OCI-LY1 (cell line): ENCODE results near the gene SERTAD3.
"Not testable (repeated sequence)": the region's sequence is repeated elsewhere in the genome, so short reads cannot be mapped to it uniquely, and the experiment has no call there.

ENCODE experiments used
- H2AFZ ChIP-seq: fragments of 200-600 bp; sonication (generic), shearing (Covaris generic); 2 replicates; pipeline ENCODE4 v1.6.0; 2014; ENCODE audit warnings: antibody characterized with exemption, mild to moderate bottlenecking, low read length
- H3F3A ChIP-seq: fragments of 200-600 bp; sonication (generic), shearing (Covaris generic); 2 replicates; pipeline ENCODE4 v1.6.0; 2014; ENCODE audit warnings: mild to moderate bottlenecking, antibody characterized with exemption, low read length, moderate library complexity; ENCODE audit not compliant: insufficient read depth
- H3K27ac ChIP-seq: fragments of 200-600 bp; sonication (generic); 2 replicates; pipeline ENCODE4 v1.5.1; 2014; ENCODE audit warnings: low read length, mixed run types, mild to moderate bottlenecking, low read depth; ENCODE audit not compliant: poor library complexity, severe bottlenecking
- H3K27me3 ChIP-seq: fragments of 200-600 bp; sonication (generic); 2 replicates; pipeline ENCODE4 v1.6.0; 2014; ENCODE audit warnings: antibody characterized with exemption, mild to moderate bottlenecking, low read length, moderate library complexity; ENCODE audit not compliant: insufficient read depth
- H3K36me3 ChIP-seq: fragments of 200-600 bp; sonication (generic); 2 replicates; pipeline ENCODE4 v1.6.1; 2014; ENCODE audit warnings: mild to moderate bottlenecking, antibody characterized with exemption, low read length, moderate library complexity, mixed read lengths; ENCODE audit not compliant: insufficient read depth
- H3K4me1 ChIP-seq: fragments of 200-600 bp; sonication (generic); 2 replicates; pipeline ENCODE4 v1.5.1; 2014; ENCODE audit warnings: mild to moderate bottlenecking, low read length, moderate library complexity; ENCODE audit not compliant: insufficient read depth, severe bottlenecking
- H3K4me2 ChIP-seq: fragments of 200-600 bp; sonication (generic), shearing (Covaris generic); 2 replicates; pipeline ENCODE4 v1.6.1; 2014; ENCODE audit warnings: low read length
- H3K4me3 ChIP-seq: fragments of 200-600 bp; sonication (generic); 2 replicates; pipeline ENCODE4 v1.5.1; 2014; ENCODE audit warnings: low read length, low read depth, mild to moderate bottlenecking, mixed read lengths; ENCODE audit not compliant: poor library complexity, severe bottlenecking
- H3K79me2 ChIP-seq: fragments of 200-600 bp; shearing (Covaris generic); 2 replicates; pipeline ENCODE4 v1.6.1; 2016; ENCODE audit warnings: mixed run types, low read length, mixed read lengths; ENCODE audit not compliant: insufficient read depth
- H3K9ac ChIP-seq: fragments of 200-600 bp; sonication (generic), shearing (Covaris generic); 2 replicates; pipeline ENCODE4 v1.6.1; 2014; ENCODE audit warnings: mild to moderate bottlenecking, low read length, mixed read lengths
- H3K9me2 ChIP-seq: fragments of 200-600 bp; sonication (generic), shearing (Covaris generic); 2 replicates; pipeline ENCODE4 v1.6.1; 2014; ENCODE audit warnings: low read depth, mild to moderate bottlenecking, low read length, mixed read lengths
- H3K9me3 ChIP-seq: fragments of 200-600 bp; shearing (Covaris generic); 2 replicates; pipeline ENCODE4 v1.6.1; 2014; ENCODE audit warnings: low read length, mixed read lengths
- H4K20me1 ChIP-seq: fragments of 200-600 bp; sonication (generic), shearing (Covaris generic); 2 replicates; pipeline ENCODE4 v1.6.0; 2016; ENCODE audit warnings: mild to moderate bottlenecking, low read length; ENCODE audit not compliant: insufficient read depth
- EZH2 ChIP-seq: fragments of 200-600 bp; sonication (generic), shearing (Covaris generic); IDR thresholded peaks from 2 replicates; pipeline ENCODE4 v1.8.0; 2017; ENCODE audit warnings: borderline replicate concordance, mixed run types, mild to moderate bottlenecking, antibody characterized with exemption, low read length, moderate library complexity, mixed read lengths
- TF ChIP-seq, protein P1 (sequence below): fragments of 200-600 bp; sonication (generic), shearing (Covaris generic); IDR thresholded peaks from 2 replicates; pipeline ENCODE4 v1.5.1; 2017; ENCODE audit warnings: mild to moderate bottlenecking, antibody characterized with exemption, low read length, moderate library complexity, mixed read lengths

SERTAD3 gene

GRCh38 chr19:40428197-40428596 is 15.9 kb downstream of the SERTAD3 start:
- not testable (repeated sequence) for H2AFZ ChIP-seq, H3K27ac ChIP-seq, H3K4me2 ChIP-seq, H3F3A ChIP-seq, H3K79me2 ChIP-seq, H3K9ac ChIP-seq, H3K9me2 ChIP-seq, H3K4me3 ChIP-seq, H4K20me1 ChIP-seq, H3K27me3 ChIP-seq, H3K36me3 ChIP-seq, H3K9me3 ChIP-seq
- peaks cover 13% of the 10 kb centered on the region for H3K4me1 ChIP-seq

GRCh38 chr19:40425450-40426287 is 18.5 kb downstream of the SERTAD3 start, which contains the start of gene SERTAD1:
TSS of gene SERTAD1 (minus strand) at chr19:40425992. CDS start at chr19:40423546, 2,446 bp downstream.
- H3K4me3 ChIP-seq = peak within 1 kb of the TSS; percentile 84

DNA sequence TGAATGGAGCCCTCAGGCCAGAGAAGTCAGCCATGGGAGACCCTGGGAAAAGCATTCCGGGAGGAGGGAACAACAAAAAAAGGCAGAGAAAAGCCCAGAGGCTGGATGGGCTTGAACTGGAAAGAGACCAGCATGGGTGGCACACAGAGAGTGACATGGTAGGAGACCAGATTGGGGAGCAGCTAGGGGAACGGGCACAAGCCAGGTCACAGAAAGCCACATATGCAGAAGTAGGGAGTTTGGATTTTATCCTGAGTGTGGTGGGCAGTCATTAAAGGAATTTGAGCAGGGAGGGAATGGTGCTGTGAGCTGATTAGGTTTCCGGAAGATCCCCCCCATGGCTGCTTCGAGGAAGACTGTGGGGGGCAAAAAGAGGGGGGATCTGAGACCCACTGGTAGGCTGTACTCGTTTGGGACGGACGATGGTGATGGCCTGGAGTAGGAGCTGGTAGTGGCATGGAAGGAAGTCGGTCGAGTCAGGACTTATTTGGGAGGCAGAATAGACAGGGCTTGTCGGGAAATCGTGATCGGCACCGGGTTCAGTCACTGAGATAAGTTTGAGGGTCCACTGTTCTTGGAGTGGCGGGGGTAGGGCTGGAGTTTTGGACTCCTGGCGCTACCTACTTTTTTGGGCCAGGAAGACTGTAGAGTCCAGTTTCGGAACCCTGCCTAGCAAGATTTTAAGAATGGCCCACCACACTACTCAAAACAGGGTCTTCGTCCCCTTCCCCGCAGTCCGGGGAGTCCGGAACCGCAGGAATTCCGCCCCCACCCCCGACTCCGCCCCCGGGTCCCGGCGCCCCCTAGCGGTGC is 19.3 kb downstream of the SERTAD3 start:
- H3K79me2 ChIP-seq = peaks cover 6% of the 10 kb centered on the region; the same call in 1 of the 2 replicates
- H3K4me3 ChIP-seq = peak overlapping the region; percentile 84
- H3K27me3 ChIP-seq = no peaks in the 10 kb centered on the region
- peak overlapping the region; percentile 86 for H3K9ac ChIP-seq
- H4K20me1 ChIP-seq = no peaks in the 10 kb centered on the region
- H2AFZ ChIP-seq = no peak overlapping the region
- peaks cover 19% of the 10 kb centered on the region for H3K4me1 ChIP-seq
- H3K36me3 ChIP-seq = peaks cover 9% of the 10 kb centered on the region
- H3K9me2 ChIP-seq = no peaks in the 10 kb centered on the region
- TF ChIP-seq EZH2 = no peak
- TF ChIP-seq, protein P1, sequence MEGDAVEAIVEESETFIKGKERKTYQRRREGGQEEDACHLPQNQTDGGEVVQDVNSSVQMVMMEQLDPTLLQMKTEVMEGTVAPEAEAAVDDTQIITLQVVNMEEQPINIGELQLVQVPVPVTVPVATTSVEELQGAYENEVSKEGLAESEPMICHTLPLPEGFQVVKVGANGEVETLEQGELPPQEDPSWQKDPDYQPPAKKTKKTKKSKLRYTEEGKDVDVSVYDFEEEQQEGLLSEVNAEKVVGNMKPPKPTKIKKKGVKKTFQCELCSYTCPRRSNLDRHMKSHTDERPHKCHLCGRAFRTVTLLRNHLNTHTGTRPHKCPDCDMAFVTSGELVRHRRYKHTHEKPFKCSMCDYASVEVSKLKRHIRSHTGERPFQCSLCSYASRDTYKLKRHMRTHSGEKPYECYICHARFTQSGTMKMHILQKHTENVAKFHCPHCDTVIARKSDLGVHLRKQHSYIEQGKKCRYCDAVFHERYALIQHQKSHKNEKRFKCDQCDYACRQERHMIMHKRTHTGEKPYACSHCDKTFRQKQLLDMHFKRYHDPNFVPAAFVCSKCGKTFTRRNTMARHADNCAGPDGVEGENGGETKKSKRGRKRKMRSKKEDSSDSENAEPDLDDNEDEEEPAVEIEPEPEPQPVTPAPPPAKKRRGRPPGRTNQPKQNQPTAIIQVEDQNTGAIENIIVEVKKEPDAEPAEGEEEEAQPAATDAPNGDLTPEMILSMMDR = no peak
- peak overlapping the region; percentile 61 for H3K27ac ChIP-seq
- no peaks in the 10 kb centered on the region for H3F3A ChIP-seq
- peak overlapping the region; percentile 90 for H3K4me2 ChIP-seq
- no peaks in the 10 kb centered on the region for H3K9me3 ChIP-seq

More at GRCh38 chr19:40425450-40426287, 18.5 kb downstream of the SERTAD3 start, which contains the start of gene SERTAD1:
- peaks cover 6% of the 10 kb centered on the region; the same call in 1 of the 2 replicates for H3K79me2 ChIP-seq
- H2AFZ ChIP-seq = peak within 1 kb of the TSS; percentile 82; the same call in 1 of the 2 replicates
- no peaks in the 10 kb centered on the region for H3K27me3 ChIP-seq
- H3K9ac ChIP-seq = peak within 1 kb of the TSS; percentile 87
- H3F3A ChIP-seq = no peaks in the 10 kb centered on the region
- H3K27ac ChIP-seq = peak within 1 kb of the TSS; percentile 69
- H4K20me1 ChIP-seq = no peaks in the 10 kb centered on the region
- peaks cover 9% of the 10 kb centered on the region for H3K36me3 ChIP-seq
- H3K9me3 ChIP-seq = no peaks in the 10 kb centered on the region
- no peaks in the 10 kb centered on the region for H3K9me2 ChIP-seq
- H3K4me2 ChIP-seq = peak within 1 kb of the TSS; percentile 99
- peaks cover 19% of the 10 kb centered on the region for H3K4me1 ChIP-seq
- TF ChIP-seq, protein P1 = peak; percentile 91
- TF ChIP-seq EZH2 = no peak
